Gastrocnemius medialis (tissue), 4 donors: ENCODE data around the gene PFKFB1.

Source experiments
- POLR2A ChIP-seq, 2 donors: fragments of 450-650 bp; IDR thresholded peaks; one replicate each; pipeline ENCODE4 v1.6.1; 2017; ENCODE audit warnings: antibody characterized with exemption in 2 of 2, mild to moderate bottlenecking in 2 of 2, moderate library complexity in 2 of 2
- TF ChIP-seq, protein P1 (sequence below), 5 experiments: fragments of 450-650 bp in 3 of 5; fragments of 200-600 bp in 2 of 5; sonication (generic) in 2 of 5; IDR thresholded peaks in 4 of 5; conservative IDR thresholded peaks in 1 of 5; 1 replicate in 4 of 5; 2 replicates in 1 of 5; pipeline ENCODE4 v1.5.1; 2016 to 2019; ENCODE audit warnings: antibody characterized with exemption in 5 of 5, mild to moderate bottlenecking in 3 of 5, moderate library complexity in 3 of 5

DNA sequence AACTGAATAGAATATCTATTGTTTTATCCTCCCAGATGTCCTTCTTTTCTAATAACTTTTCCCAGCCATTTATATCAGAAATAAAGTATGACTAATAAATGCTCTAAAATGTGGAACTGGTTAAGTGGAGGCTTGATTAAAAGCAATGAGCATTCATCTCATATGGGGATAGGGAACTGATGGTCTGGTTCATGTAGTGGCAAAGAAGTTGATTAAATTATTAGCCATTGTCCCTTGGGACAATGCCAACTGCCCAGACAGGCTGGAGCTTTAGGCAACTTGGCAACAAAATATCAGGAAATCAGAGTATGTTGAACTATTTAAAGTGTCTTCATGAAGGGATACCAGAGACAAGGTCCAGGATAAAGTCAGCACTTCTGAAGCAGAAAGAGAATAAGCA, 49.2 kb downstream of the PFKFB1 start:
- TF ChIP-seq, protein P1, sequence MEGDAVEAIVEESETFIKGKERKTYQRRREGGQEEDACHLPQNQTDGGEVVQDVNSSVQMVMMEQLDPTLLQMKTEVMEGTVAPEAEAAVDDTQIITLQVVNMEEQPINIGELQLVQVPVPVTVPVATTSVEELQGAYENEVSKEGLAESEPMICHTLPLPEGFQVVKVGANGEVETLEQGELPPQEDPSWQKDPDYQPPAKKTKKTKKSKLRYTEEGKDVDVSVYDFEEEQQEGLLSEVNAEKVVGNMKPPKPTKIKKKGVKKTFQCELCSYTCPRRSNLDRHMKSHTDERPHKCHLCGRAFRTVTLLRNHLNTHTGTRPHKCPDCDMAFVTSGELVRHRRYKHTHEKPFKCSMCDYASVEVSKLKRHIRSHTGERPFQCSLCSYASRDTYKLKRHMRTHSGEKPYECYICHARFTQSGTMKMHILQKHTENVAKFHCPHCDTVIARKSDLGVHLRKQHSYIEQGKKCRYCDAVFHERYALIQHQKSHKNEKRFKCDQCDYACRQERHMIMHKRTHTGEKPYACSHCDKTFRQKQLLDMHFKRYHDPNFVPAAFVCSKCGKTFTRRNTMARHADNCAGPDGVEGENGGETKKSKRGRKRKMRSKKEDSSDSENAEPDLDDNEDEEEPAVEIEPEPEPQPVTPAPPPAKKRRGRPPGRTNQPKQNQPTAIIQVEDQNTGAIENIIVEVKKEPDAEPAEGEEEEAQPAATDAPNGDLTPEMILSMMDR (IDR thresholded peaks at IDR 0.05 in 4 of 5, conservative IDR thresholded peaks at IDR 0.05 in 1 of 5), result no peak
- no peak for TF ChIP-seq POLR2A (IDR thresholded peaks at IDR 0.05)
